ENCODE data around the gene FOXP1. TPM values are rescaled to one million over a fixed set of nuclear protein-coding genes. Genes with fewer than 3 reads are reported as not detected.

FOXP1 gene
- total RNA-seq, 2 experiments from 2014 or later, result 120 to 122 TPM

- no peaks in the 10 kb centered on the region for H3K9me3 Mint-ChIP-seq (ENCODE audit: insufficient read depth)
- ATAC-seq (no peak), DNase-seq (no peak)
- no peaks in the 10 kb centered on the region for H3K36me3 Mint-ChIP-seq (ENCODE audit: low read depth)
- H3K4me3 Mint-ChIP-seq, result no peak overlapping the region
- peaks cover 8% of the 10 kb centered on the region for H3K27me3 Mint-ChIP-seq (ENCODE audit: low read depth)
- ChIA-PET POLR2A (no interaction called here), CTCF (no interaction called here)
- H3K4me1 Mint-ChIP-seq (ENCODE audit: low read depth), result no peaks in the 10 kb centered on the region
- no peak overlapping the region for H3K27ac Mint-ChIP-seq
Measured at GRCh38 chr3:70911719-70912118, 671.8 kb downstream of the FOXP1 start.

GRCh38 chr3:70905491-70905890 lies 678.0 kb downstream of the FOXP1 start:
- ChIA-PET POLR2A (interaction anchor here (0.6 kb wide), 1 partner anchor 27 kb away, joined by 3 read pairs; no protein-coding TSS in a partner anchor), CTCF (no interaction called here)
- H3K27me3 Mint-ChIP-seq (ENCODE audit: low read depth), result peaks cover 23% of the 10 kb centered on the region
- H3K4me3 Mint-ChIP-seq, result no peak overlapping the region
- H3K4me1 Mint-ChIP-seq (ENCODE audit: low read depth), result no peaks in the 10 kb centered on the region
- DNase-seq (no peak), ATAC-seq (no peak)
- no peak overlapping the region for H3K27ac Mint-ChIP-seq
- H3K36me3 Mint-ChIP-seq (ENCODE audit: low read depth), result no peaks in the 10 kb centered on the region
- H3K9me3 Mint-ChIP-seq (ENCODE audit: insufficient read depth), result no peaks in the 10 kb centered on the region

Small RNA genes within 50 kb of the gene (microRNA-seq; reads per million reads assigned to microRNA genes)
- 2.3 reads per million for gene MIR1284

Other genes starting within 250 kb of the FOXP1 start
- 10 to 100 TPM; 56.5 to 59.4 TPM for gene EIF4E3, start 141.7 kb upstream of the FOXP1 start, total RNA-seq
- gene GPR27, start 170.1 kb upstream of the FOXP1 start, total RNA-seq, result under 1 TPM; 0.37 to 0.40 TPM
- gene PROK2, start 201.4 kb upstream of the FOXP1 start, total RNA-seq, result under 1 TPM; 0.23 to 0.24 TPM